Activated T-cell treated with anti-CD3 and anti-CD28 coated beads for 48 hours (primary cell): ENCODE data around the gene WDR11.

ENCODE experiments used
- DNase-seq: peaks from one replicate; pipeline ENCODE4 v3.0.0-alpha.2; 2020; ENCODE audit warnings: low read depth

WDR11 gene

DNA sequence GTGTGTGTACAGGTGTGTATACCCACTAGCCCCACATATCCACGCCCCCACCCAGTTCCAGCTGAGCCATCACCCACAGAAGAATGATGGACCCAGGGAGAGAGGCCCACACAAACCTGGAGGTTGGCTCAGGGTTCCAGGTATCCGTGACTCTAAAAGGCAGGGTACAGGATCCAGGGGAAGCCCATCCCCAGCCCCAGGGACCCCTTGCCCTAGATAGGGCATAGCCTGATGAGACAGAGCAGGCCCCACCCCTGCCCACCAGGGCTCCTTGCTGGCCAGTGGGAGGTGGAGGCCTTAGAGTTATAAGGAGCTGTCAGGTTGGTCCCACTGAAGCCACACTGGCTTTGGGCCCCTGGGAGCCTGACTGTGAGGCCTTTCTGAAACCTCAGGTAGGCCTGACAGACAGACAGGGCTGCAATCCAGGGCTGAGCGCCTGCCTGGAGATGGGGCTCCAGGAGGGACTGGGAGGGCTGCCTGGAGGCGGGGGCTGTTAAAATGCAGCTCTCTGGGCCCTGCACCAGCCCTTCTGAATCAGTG lies 93.5 kb downstream of the WDR11 start:
- no peak for DNase-seq

DNA sequence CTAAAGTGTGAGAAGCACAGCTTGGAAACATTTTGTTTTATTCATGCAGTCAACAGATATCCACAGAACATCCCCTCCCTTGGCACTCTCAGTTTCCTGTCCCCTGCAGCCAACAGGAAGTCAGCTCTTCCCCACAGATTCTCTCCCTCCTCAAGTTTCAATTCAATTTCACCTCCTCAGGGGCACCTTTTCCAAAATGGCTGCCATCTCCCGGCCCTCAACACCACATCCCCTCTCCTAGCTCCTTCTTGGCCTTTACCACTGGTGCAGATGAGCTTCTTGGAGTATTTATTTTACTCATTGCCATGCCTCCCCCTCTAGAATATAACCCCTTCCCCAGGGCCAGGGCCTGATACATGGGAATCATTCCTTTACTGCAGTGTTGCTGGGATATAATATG lies 94.0 kb downstream of the WDR11 start:
- no peak for DNase-seq

GRCh38 chr10:120945801-120946302 lies 94.7 kb downstream of the WDR11 start:
- DNase-seq: no peak

DNA sequence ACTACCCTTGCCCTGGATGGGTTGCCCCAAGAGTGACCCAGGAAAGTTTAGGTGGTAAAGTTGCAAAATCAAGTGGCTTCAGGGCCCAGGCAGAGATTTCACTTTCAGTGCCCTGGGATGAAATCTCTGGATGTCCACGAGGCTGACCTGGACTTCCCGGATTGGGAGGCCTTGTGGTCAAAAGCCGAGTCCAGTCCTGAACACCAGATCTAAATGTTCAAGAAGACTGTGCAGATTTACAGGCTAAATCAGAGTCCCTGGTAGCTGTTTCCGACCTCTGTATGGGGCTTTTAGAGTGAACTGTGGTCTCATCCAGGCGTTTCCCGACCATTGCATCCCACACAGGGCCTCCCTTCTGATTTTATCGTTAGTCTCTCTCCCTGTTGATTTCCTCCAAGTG lies 95.3 kb downstream of the WDR11 start:
- no peak for DNase-seq

- DNase-seq: peak; percentile 70
These were observed 97.9 kb downstream of the WDR11 start for GRCh38 chr10:120948889-120949608.

GRCh38 chr10:120949609-120950031 lies 98.5 kb downstream of the WDR11 start:
- DNase-seq: no peak

DNA sequence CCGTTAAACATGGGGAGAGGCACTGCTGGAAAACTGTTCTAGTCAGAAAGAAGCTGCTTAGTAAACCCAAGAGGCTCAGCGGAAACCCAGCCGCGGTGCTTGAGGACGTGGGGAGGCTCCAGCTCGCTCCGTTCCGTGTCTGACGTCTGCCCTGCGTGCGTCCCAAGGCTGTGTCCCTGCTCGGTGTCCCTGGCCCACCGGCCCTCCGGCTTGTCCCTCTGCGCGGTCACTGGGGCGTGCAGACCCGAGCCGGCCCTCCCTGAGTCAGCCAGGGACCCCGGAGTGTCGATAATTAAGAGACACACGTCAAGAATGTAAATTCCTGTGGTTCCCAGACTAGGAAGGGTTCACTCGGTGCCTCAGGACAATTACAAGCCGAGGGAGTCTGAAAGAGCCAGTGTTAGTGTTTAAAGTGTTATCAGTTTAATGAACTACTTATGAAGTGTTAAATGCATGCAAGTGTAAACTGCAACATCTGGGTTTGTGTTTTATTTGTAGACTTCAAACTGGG lies 98.9 kb downstream of the WDR11 start:
- no peak for DNase-seq

DNA sequence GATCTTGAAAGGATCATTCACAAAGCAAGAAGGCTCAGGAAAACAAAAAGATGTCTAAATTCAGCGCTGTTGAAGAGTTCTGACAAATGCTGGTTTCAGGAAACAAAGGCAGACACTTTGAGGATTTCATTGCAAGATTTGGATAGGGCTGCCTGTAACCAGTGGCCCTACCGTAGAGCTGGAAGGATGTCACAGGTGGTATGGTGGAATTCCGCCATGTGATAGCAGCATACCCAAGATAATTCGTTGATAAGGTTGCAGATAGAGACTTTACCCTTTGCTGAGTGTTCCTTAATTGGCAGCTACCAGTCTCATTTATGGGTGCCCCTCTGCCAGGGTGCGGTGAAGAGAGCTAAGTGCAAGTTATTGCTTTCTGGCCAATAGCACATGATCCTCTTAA lies 100.1 kb downstream of the WDR11 start:
- no peak for DNase-seq

- DNase-seq: no peak
These were observed 102.7 kb downstream of the WDR11 start for GRCh38 chr10:120953897-120954296.
